Measurements from ENCODE around the gene TBCD.

DNA sequence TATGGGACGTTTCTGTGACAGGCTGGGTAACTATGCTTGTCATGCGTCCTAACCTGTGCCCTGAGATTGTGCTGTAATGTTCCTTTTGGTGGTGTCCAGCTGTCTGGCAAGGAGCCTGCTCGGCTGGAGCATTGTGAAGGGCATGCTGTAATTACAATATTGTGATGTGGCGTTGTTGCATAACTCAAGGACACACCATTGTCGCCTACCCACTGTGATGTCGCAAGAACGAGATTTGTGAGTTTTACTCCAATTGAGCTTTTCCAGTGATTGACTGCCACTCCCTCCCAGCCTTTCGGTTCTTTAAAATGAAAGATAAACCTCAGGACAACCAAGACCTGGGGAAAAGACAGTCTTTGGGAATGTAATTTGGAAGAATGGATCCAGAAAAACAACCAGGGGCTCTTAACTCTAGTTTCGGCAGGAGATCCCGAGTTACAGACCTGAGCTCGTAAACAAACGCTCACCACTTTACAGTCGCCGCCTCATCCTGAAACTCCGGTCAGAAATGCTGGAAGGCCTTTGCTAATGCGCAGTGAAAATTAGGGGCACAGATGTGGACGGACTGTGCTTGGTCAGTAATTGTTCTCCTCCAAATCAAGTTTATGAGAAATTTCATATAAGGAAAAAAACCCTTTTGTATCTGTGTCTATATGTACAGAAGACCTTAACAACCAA is 86.7 kb downstream of the TBCD start:
- TF ChIP-seq, protein P1, sequence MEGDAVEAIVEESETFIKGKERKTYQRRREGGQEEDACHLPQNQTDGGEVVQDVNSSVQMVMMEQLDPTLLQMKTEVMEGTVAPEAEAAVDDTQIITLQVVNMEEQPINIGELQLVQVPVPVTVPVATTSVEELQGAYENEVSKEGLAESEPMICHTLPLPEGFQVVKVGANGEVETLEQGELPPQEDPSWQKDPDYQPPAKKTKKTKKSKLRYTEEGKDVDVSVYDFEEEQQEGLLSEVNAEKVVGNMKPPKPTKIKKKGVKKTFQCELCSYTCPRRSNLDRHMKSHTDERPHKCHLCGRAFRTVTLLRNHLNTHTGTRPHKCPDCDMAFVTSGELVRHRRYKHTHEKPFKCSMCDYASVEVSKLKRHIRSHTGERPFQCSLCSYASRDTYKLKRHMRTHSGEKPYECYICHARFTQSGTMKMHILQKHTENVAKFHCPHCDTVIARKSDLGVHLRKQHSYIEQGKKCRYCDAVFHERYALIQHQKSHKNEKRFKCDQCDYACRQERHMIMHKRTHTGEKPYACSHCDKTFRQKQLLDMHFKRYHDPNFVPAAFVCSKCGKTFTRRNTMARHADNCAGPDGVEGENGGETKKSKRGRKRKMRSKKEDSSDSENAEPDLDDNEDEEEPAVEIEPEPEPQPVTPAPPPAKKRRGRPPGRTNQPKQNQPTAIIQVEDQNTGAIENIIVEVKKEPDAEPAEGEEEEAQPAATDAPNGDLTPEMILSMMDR (IDR thresholded peaks at IDR 0.05; ENCODE audit: insufficient read depth, low read length, poor library complexity, severe bottlenecking), result no peak
- no peak for TF ChIP-seq EZH2phosphoT487 (conservative IDR thresholded peaks at IDR 0.05; ENCODE audit: low read length)
